Adrenal gland (tissue), 5 donors: ENCODE results near the gene RPL28.

ENCODE experiments used
- POLR2A ChIP-seq, 2 donors: fragments of 450-650 bp; IDR thresholded peaks; one replicate each; pipeline ENCODE4 v1.6.1; 2017; ENCODE audit warnings: antibody characterized with exemption in 2 of 2, mild to moderate bottlenecking in 2 of 2, moderate library complexity in 1 of 2
- TF ChIP-seq, protein P1 (sequence below), 6 experiments: fragments of 450-650 bp in 4 of 6; fragments of 200-600 bp in 2 of 6; sonication (generic) in 1 of 6; IDR thresholded peaks; 1 replicate in 5 of 6; 2 replicates in 1 of 6; pipeline versions ENCODE4 v1.5.1 to v1.8.0; 2016 to 2021; ENCODE audit warnings: antibody characterized with exemption in 6 of 6, mild to moderate bottlenecking in 2 of 6, moderate library complexity in 1 of 6
- donor health status: DM: no; HTN: no; CAD: no.

DNA sequence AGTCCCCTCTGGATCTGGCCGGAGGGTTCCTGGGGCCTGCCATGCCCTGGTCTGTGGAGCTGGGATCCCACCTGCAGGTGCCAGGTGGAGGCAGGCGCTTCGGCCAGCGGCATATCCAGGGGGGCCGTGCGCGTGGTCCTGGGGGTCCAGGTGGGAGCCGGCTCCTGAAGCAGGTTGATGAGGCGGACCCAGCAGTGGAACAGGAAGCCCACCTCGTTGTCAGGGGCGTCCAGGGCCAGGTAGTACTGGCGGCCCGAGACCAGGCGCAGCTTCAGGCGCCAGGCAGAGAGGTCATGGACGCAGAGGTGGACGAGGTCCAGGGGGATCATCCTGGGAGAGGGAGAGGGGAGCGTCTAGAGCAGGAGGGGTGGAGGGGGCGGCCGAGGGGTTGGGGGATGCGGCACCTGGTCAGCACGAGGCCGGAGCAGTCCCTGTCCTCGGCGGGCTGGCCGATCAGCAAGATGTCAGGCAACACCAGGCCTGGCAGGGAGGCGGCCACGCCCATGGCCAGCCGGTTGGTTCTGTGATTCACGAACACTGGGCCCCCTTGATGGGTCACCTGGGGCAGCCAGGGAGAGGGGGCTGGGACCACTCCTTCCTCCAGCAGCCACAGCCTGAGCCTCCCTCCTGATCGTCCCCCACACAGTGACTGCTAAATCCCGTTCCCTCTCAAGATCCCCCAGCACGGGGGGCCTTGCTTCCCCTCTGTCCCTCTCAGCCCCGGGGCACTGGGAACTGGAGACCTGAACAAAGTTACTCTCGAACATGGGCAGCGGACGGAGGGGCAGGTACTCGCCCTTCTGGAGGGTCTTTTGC is 23.4 kb upstream of the RPL28 start:
- TF ChIP-seq, protein P1, sequence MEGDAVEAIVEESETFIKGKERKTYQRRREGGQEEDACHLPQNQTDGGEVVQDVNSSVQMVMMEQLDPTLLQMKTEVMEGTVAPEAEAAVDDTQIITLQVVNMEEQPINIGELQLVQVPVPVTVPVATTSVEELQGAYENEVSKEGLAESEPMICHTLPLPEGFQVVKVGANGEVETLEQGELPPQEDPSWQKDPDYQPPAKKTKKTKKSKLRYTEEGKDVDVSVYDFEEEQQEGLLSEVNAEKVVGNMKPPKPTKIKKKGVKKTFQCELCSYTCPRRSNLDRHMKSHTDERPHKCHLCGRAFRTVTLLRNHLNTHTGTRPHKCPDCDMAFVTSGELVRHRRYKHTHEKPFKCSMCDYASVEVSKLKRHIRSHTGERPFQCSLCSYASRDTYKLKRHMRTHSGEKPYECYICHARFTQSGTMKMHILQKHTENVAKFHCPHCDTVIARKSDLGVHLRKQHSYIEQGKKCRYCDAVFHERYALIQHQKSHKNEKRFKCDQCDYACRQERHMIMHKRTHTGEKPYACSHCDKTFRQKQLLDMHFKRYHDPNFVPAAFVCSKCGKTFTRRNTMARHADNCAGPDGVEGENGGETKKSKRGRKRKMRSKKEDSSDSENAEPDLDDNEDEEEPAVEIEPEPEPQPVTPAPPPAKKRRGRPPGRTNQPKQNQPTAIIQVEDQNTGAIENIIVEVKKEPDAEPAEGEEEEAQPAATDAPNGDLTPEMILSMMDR (IDR thresholded peaks at IDR 0.05), result no peak
- no peak for TF ChIP-seq POLR2A (IDR thresholded peaks at IDR 0.05)
